T-cell (primary cell): Measurements from ENCODE around the gene CLIC4. TPM values are rescaled to one million over a fixed set of nuclear protein-coding genes. Genes with fewer than 3 reads are reported as not detected.
A peak's percentile ranks its signal among the peaks of the same experiment; 100 is the strongest.
"Not testable (repeated sequence)": the region's sequence is repeated elsewhere in the genome, so short reads cannot be mapped to it uniquely, and the experiment has no call there.

Experiments used
- ATAC-seq, 4 experiments: fragments of 200-7000 bp in 3 of 4; fragments of 150-1000 bp in 1 of 4; cut with Tn5 transposase; replicated peaks in 1 of 4; 1 replicate in 3 of 4; 2 replicates in 1 of 4; pipeline ENCODE4 v1.10.0; 2021; ENCODE audit warnings: moderate library complexity in 3 of 4, mild to moderate bottlenecking in 2 of 4, moderate number of reproducible peaks in 1 of 4
- CTCF ChIA-PET, 2 donors: fragments of 300-600 bp; sonication (Branson Sonifier 250); formaldehyde crosslinking; loops; one replicate each; lab custom pipeline; 2022; ENCODE audit warnings: antibody characterized with exemption in 2 of 2; lab: Charles Lee
- POLR2A ChIA-PET, 2 donors: fragments of 300-600 bp; sonication (Branson Sonifier 250); formaldehyde crosslinking; loops; one replicate each; lab custom pipeline; 2022; ENCODE audit warnings: antibody characterized with exemption in 2 of 2; lab: Charles Lee
- DNase-seq, 35 experiments: peaks; one replicate each; pipeline versions ENCODE4 v3.0.0 to v3.0.0-alpha.2; 2013 to 2023
- H3K27ac ChIP-seq: one replicate; pipeline ENCODE4 v1.5.1; 2013; ENCODE audit warnings: low read length
- H3K27me3 ChIP-seq, 2 experiments: replicated peaks in 1 of 2; 1 replicate in 1 of 2; 2 replicates in 1 of 2; pipeline versions ENCODE4 v1.6.1 to v1.7.0; 2013; ENCODE audit warnings: low read length in 1 of 2, mixed read lengths in 1 of 2; ENCODE audit not compliant: control insufficient read depth in 2 of 2, insufficient read depth in 2 of 2; ENCODE audit errors: extremely low read depth in 1 of 2
- H3K36me3 ChIP-seq, 2 donors: 1 replicate in 1 of 2; 2 replicates in 1 of 2; pipeline versions ENCODE4 v1.6.1 to v1.7.0; 2013; ENCODE audit warnings: low read length in 1 of 2; ENCODE audit not compliant: control insufficient read depth in 2 of 2, insufficient read depth in 1 of 2; ENCODE audit errors: extremely low read depth in 1 of 2
- H3K4me1 ChIP-seq, 2 experiments: 1 replicate in 1 of 2; 2 replicates in 1 of 2; pipeline versions ENCODE4 v1.6.1 to v1.7.0; 2013; ENCODE audit warnings: low read length in 2 of 2, mixed read lengths in 1 of 2; ENCODE audit not compliant: insufficient read depth in 2 of 2, control insufficient read depth in 1 of 2; ENCODE audit errors: extremely low read depth in 1 of 2
- H3K4me3 ChIP-seq, 2 donors: 1 replicate in 1 of 2; 2 replicates in 1 of 2; pipeline versions ENCODE4 v1.5.1 to v1.7.0; 2013; ENCODE audit warnings: mild to moderate bottlenecking in 2 of 2, low read length in 1 of 2, moderate library complexity in 1 of 2; ENCODE audit not compliant: control insufficient read depth in 1 of 2; ENCODE audit errors: extremely low read depth in 1 of 2
- H3K9me3 ChIP-seq: 2 replicates; pipeline ENCODE4 v1.7.0; 2013
- H3K27ac Mint-ChIP-seq, 2 donors: one replicate each; pipeline ENCODE4 v1.8.0; 2020 to 2021; ENCODE audit warnings: mild to moderate bottlenecking in 2 of 2, mixed read lengths in 2 of 2
- H3K27me3 Mint-ChIP-seq, 2 donors: one replicate each; pipeline ENCODE4 v1.8.0; 2021 to 2022; ENCODE audit warnings: mixed read lengths in 2 of 2
- H3K36me3 Mint-ChIP-seq: one replicate; pipeline ENCODE4 v1.8.0; 2021; ENCODE audit warnings: mixed read lengths
- H3K4me1 Mint-ChIP-seq, 3 donors: one replicate each; pipeline ENCODE4 v1.8.0; 2020 to 2022; ENCODE audit warnings: mixed read lengths in 3 of 3, mild to moderate bottlenecking in 1 of 3
- H3K4me3 Mint-ChIP-seq, 3 donors: one replicate each; pipeline ENCODE4 v1.8.0; 2020 to 2022; ENCODE audit warnings: mild to moderate bottlenecking in 3 of 3, mixed read lengths in 3 of 3, moderate library complexity in 3 of 3
- H3K9me3 Mint-ChIP-seq, 3 donors: one replicate each; pipeline ENCODE4 v1.8.0; 2020 to 2022; ENCODE audit warnings: mixed read lengths in 3 of 3
- WGBS: methylation state at CpG from one replicate; pipeline ENCODE4 v1.1.5; 2013; ENCODE audit warnings: missing lambda C conversion rate; ENCODE audit not compliant: insufficient coverage; 5-methylcytosine and 5-hydroxymethylcytosine counted together
- total RNA-seq, 35 experiments: library from RNA in 6 of 35; stranded (reverse) in 6 of 35; fragments of 120-200 nt in 1 of 35; gene quantifications; one replicate each; pipeline versions ENCODE4 v1.2.1 to v1.2.4 and lab custom pipeline; 2013 to 2026

The CLIC4 gene
- total RNA-seq (1 to 10 TPM in 4 of 5 donors, under 1 TPM in 1; 0.75 to 9.1 (median 5.5) TPM), total RNA-seq (lab: John Stamatoyannopoulos, UW) (1.2 to 49.5 (median 5.4) reads per million in 29 experiments)
- total RNA-seq (2013) = 2.2 TPM

GRCh38 chr1:24744911-24745710 lies at the start of gene CLIC4:
CLIC4 (plus strand) TSS chr1:24745447; CDS start chr1:24745554, 107 bp downstream.
- Histone ChIP-seq H3K9me3 (no peaks in the 10 kb centered on the region), H3K4me3 (peak within 1 kb of the TSS; percentile 63 to 72), H3K36me3 (no peaks in the 10 kb centered on the region), H3K27me3 (peaks cover 0 to 4% of the 10 kb centered on the region in 2 experiments), H3K4me1 (peaks cover 2 to 15% of the 10 kb centered on the region in 2 experiments), H3K27ac (peak within 1 kb of the TSS; percentile 29)
- Mint-ChIP-seq H3K4me3 (peak within 1 kb of the TSS; percentile 79 to 85 (median 82)), H3K36me3 (no peaks in the 10 kb centered on the region), H3K27me3 (peaks cover 9% of the 10 kb centered on the region in 2 donors), H3K4me1 (peaks cover 18 to 36% (median 21%) of the 10 kb centered on the region in 3 donors), H3K9me3 (no peaks in the 10 kb centered on the region), H3K27ac (peak within 1 kb of the TSS in 1 of 2 donors; percentile 43)
- ChIA-PET CTCF (interaction anchor here (0.5 to 2.1 kb wide), 7 partner anchors 13 to 90 kb away, joined by 3 to 7 read pairs (median 3); no protein-coding TSS in a partner anchor), POLR2A (interaction anchor here in 1 of 2 donors (0.6 to 1.1 kb wide), 4 partner anchors 157 to 773 kb away, joined by 3 to 4 read pairs (median 3); no protein-coding TSS in a partner anchor)
- WGBS = 0% methylated on average over 80 of the region's 80 CpGs
- peak; percentile 87 to 94 (median 92) for ATAC-seq
- DNase-seq = peak; percentile 95 to 100 (median 97)

DNA sequence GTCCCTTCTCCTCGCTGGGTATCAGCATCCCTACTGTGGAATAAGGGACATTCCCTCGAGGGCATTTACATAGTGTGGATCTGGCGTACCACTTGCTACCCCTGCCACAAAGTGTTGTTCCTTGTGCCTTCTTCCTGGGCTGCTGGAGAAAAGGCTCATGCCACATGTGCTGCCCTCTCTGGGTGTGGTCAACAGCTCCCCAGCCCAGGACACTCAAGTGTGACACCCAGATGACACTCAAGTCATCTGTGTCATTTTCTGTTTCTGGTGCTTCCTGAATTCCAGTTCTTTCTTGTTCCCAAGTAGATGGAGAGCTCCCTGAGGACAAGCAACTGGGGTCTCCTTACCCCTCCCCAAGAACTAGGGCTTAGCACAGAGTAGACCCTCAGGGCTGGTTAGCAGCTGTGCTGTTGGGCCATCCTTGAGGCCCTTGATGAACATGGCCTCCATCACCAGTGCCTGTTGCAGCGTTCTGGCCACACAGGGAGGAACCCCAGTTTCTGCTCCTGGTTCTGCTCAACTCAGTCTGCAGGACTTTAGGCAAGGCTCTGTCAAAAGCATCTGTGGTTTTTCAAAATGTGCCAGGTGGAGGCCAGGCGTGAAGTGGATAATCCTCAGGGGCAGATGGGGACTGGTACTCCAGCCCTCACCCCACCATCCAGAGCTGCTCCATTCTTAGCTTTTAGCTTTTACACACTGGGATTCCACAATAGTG lies 49.0 kb upstream of the CLIC4 start:
- peaks cover 0 to 27% of the 10 kb centered on the region in 2 experiments for H3K27me3 ChIP-seq
- H3K4me1 ChIP-seq = peaks cover 0 to 13% of the 10 kb centered on the region in 2 experiments
- DNase-seq (no peak), ATAC-seq (no peak)
- no peaks in the 10 kb centered on the region for H3K36me3 ChIP-seq
- H3K36me3 Mint-ChIP-seq = no peaks in the 10 kb centered on the region
- H3K27me3 Mint-ChIP-seq = peaks cover 0 to 9% of the 10 kb centered on the region in 2 donors
- H3K9me3 Mint-ChIP-seq = no peaks in the 10 kb centered on the region
- H3K9me3 ChIP-seq = no peaks in the 10 kb centered on the region
- CTCF ChIA-PET = interaction anchor here in 1 of 2 donors (1.7 kb wide), 1 partner anchor 136 kb away, joined by 4 read pairs; no protein-coding TSS in a partner anchor
- H3K27ac ChIP-seq = no peak overlapping the region
- no peak overlapping the region for H3K4me3 Mint-ChIP-seq
- no peak overlapping the region for H3K4me3 ChIP-seq
- peaks cover 0 to 18% (median 3%) of the 10 kb centered on the region in 3 donors for H3K4me1 Mint-ChIP-seq
- WGBS = 85% methylated on average over 5 of the region's 5 CpGs
- H3K27ac Mint-ChIP-seq = no peak overlapping the region
- POLR2A ChIA-PET = interaction anchor here in 1 of 2 donors (0.5 kb wide), 1 partner anchor 1555 kb away, joined by 3 read pairs; no protein-coding TSS in a partner anchor

- Histone ChIP-seq H3K36me3 (no peaks in the 10 kb centered on the region), H3K4me3 (no peak overlapping the region), H3K9me3 (no peaks in the 10 kb centered on the region), H3K27ac (no peak overlapping the region), H3K4me1 (peaks cover 0 to 13% of the 10 kb centered on the region in 2 experiments), H3K27me3 (peaks cover 0 to 27% of the 10 kb centered on the region in 2 experiments)
- Mint-ChIP-seq H3K4me3 (no peak overlapping the region), H3K36me3 (no peaks in the 10 kb centered on the region), H3K27me3 (peaks cover 0 to 9% of the 10 kb centered on the region in 2 donors), H3K9me3 (no peaks in the 10 kb centered on the region), H3K27ac (no peak overlapping the region), H3K4me1 (peaks cover 0 to 18% (median 3%) of the 10 kb centered on the region in 3 donors)
- CTCF ChIA-PET = interaction anchor here in 1 of 2 donors (1.7 kb wide), 1 partner anchor 135 kb away, joined by 4 read pairs; no protein-coding TSS in a partner anchor
- DNase-seq (no peak), ATAC-seq (no peak)
- 44% methylated on average over 3 of the region's 15 CpGs for WGBS
- POLR2A ChIA-PET = interaction anchor here in 1 of 2 donors (0.5 kb wide), 1 partner anchor 1554 kb away, joined by 3 read pairs; no protein-coding TSS in a partner anchor
Observed at GRCh38 chr1:24696756-24697330, 48.4 kb upstream of the CLIC4 start.

DNA sequence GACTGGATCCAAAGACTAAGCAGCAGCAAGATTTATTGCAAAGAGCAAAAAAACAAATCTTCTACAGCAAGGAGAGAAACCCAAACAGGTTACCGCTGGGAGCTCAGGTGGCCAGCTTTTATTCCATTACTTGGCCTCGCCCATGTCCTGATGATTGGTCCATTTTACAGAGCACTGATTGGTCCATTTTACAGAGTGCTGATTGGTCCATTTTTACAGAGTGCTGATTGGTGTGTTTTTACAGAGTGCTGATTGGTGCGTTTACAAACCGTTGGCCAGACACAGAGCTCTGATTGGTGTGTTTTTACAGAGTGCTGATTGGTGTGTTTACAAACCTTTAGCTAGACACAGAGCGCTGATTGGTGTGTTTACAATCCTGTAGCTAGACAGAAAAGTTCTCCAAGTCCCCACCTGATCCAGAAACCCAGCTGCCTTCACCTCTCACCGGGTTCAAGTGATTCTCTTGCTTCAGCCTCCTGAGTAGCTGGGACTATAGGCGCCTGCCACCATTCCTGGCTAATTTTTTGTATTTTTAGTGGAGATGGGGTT lies 47.7 kb upstream of the CLIC4 start:
- DNase-seq, ATAC-seq, H3K27ac ChIP-seq, H3K9me3 Mint-ChIP-seq, H3K36me3 ChIP-seq, H3K9me3 ChIP-seq, H3K4me3 ChIP-seq, H3K27me3 Mint-ChIP-seq, POLR2A ChIA-PET, H3K4me3 Mint-ChIP-seq, H3K36me3 Mint-ChIP-seq, H3K27ac Mint-ChIP-seq: not testable (repeated sequence)
- H3K27me3 ChIP-seq = peaks cover 0 to 27% of the 10 kb centered on the region in 2 experiments
- CTCF ChIA-PET = interaction anchor here in 1 of 2 donors (1.1 kb wide), 1 partner anchor 8 kb away, joined by 3 read pairs; no protein-coding TSS in a partner anchor
- peaks cover 0 to 18% (median 3%) of the 10 kb centered on the region in 3 donors for H3K4me1 Mint-ChIP-seq
- WGBS = 100% methylated on average over 3 of the region's 7 CpGs
- H3K4me1 ChIP-seq = peaks cover 0 to 13% of the 10 kb centered on the region in 2 experiments

- H3K9me3 Mint-ChIP-seq, H3K27ac ChIP-seq, H3K27ac Mint-ChIP-seq, H3K36me3 Mint-ChIP-seq, H3K4me3 ChIP-seq, H3K4me3 Mint-ChIP-seq, POLR2A ChIA-PET, H3K36me3 ChIP-seq, H3K27me3 Mint-ChIP-seq, H3K9me3 ChIP-seq, ATAC-seq, DNase-seq: not testable (repeated sequence)
- CTCF ChIA-PET = interaction anchor here in 1 of 2 donors (0.6 to 1.1 kb wide), 4 partner anchors 9 to 137 kb away, joined by 3 to 6 read pairs (median 4); no protein-coding TSS in a partner anchor
- peaks cover 0 to 27% of the 10 kb centered on the region in 2 experiments for H3K27me3 ChIP-seq
- H3K4me1 ChIP-seq = peaks cover 0 to 13% of the 10 kb centered on the region in 2 experiments
- WGBS = 88% methylated on average over 3 of the region's 8 CpGs
- peaks cover 0 to 18% (median 3%) of the 10 kb centered on the region in 3 donors for H3K4me1 Mint-ChIP-seq
Observed at GRCh38 chr1:24698326-24698725, 46.9 kb upstream of the CLIC4 start.
